ENCODE results near the gene RALY. TPM values are rescaled to one million over a fixed set of nuclear protein-coding genes. Genes with fewer than 3 reads are reported as not detected.
A peak's percentile ranks its signal among the peaks of the same experiment; 100 is the strongest.
"Not testable (repeated sequence)": the region's sequence is repeated elsewhere in the genome, so short reads cannot be mapped to it uniquely, and the experiment has no call there.

Gene RALY
- total RNA-seq, 1 donor from 2014 or later: 61.7 TPM

GRCh38 chr20:34015401-34016335, 22.0 kb downstream of the RALY start:
- no peak for DNase-seq (ENCODE audit: low read depth in 2 of 2)

GRCh38 chr20:34016736-34017135, 23.0 kb downstream of the RALY start:
- no peak for DNase-seq (ENCODE audit: low read depth in 2 of 2)

GRCh38 chr20:34017610-34018009, 23.9 kb downstream of the RALY start:
- DNase-seq (ENCODE audit: low read depth in 2 of 2): peak in 1 of 2 donors; percentile 16

GRCh38 chr20:34018166-34018565, 24.5 kb downstream of the RALY start:
- DNase-seq (ENCODE audit: low read depth in 2 of 2): no peak

- peak; percentile 8 to 23 for DNase-seq (ENCODE audit: low read depth in 2 of 2)
These were observed 28.6 kb downstream of the RALY start for GRCh38 chr20:34022151-34022838.

- no peak for DNase-seq (ENCODE audit: low read depth in 2 of 2)
These were observed 29.1 kb downstream of the RALY start for GRCh38 chr20:34022839-34023234.

- no peak for DNase-seq (ENCODE audit: low read depth in 2 of 2)
These were observed 30.4 kb downstream of the RALY start for GRCh38 chr20:34023937-34024722.

GRCh38 chr20:34024723-34025351, 31.1 kb downstream of the RALY start:
- no peak for DNase-seq (ENCODE audit: low read depth in 2 of 2)

GRCh38 chr20:34028013-34028412, 34.3 kb downstream of the RALY start:
- not testable (repeated sequence) for DNase-seq (ENCODE audit: low read depth in 2 of 2)

- no peak for DNase-seq (ENCODE audit: low read depth in 2 of 2)
These were observed 35.7 kb downstream of the RALY start for GRCh38 chr20:34029415-34029814.

GRCh38 chr20:34030456-34030855, 36.7 kb downstream of the RALY start:
- no peak for DNase-seq (ENCODE audit: low read depth in 2 of 2)

- DNase-seq (ENCODE audit: low read depth in 2 of 2): no peak
These were observed 40.2 kb downstream of the RALY start for GRCh38 chr20:34033903-34034302.

GRCh38 chr20:34037121-34037520, 43.4 kb downstream of the RALY start:
- DNase-seq (ENCODE audit: low read depth in 2 of 2): no peak

- DNase-seq (ENCODE audit: low read depth in 2 of 2): no peak
These were observed 44.1 kb downstream of the RALY start for GRCh38 chr20:34037767-34038166.

- DNase-seq (ENCODE audit: low read depth in 2 of 2): no peak
These were observed 46.7 kb downstream of the RALY start for GRCh38 chr20:34040300-34040995.

- no peak for DNase-seq (ENCODE audit: low read depth in 2 of 2)
These were observed 47.5 kb downstream of the RALY start for GRCh38 chr20:34041226-34041625.

- DNase-seq (ENCODE audit: low read depth in 2 of 2): no peak
These were observed 48.6 kb downstream of the RALY start for GRCh38 chr20:34042262-34042661.

- DNase-seq (ENCODE audit: low read depth in 2 of 2): no peak
These were observed 49.3 kb downstream of the RALY start for GRCh38 chr20:34043025-34043424.

GRCh38 chr20:34045294-34045693, 51.6 kb downstream of the RALY start:
- peak; percentile 34 to 57 for DNase-seq (ENCODE audit: low read depth in 2 of 2)

GRCh38 chr20:34045930-34046725, 52.4 kb downstream of the RALY start:
- no peak for DNase-seq (ENCODE audit: low read depth in 2 of 2)
